H4 (cell line): Measurements from ENCODE around the gene BPNT1. TPM values are rescaled to one million over a fixed set of nuclear protein-coding genes. Genes with fewer than 3 reads are reported as not detected.

Source experiments
- total RNA-seq: library from RNA; depleted of rRNA; stranded (reverse); fragments of >200 nt; shearing (Covaris generic); gene quantifications from 2 replicates; pipeline ENCODE4 v1.2.3, GENCODE V29; 2014; rRNA removed

The BPNT1 gene
- total RNA-seq, 1 experiment from 2014 or later, result 16.9 TPM

Other genes with a start within 250 kb of the BPNT1 start
- not detected in 2 replicates for gene SLC30A10, start 161.2 kb downstream of the BPNT1 start, total RNA-seq
- 59.3 and 61.5 TPM in 2 replicates for gene EPRS1, start 43.3 kb downstream of the BPNT1 start, total RNA-seq
- 84.1 and 95.4 TPM in 2 replicates for gene IARS2, start 4.3 kb upstream of the BPNT1 start, total RNA-seq
- gene RAB3GAP2, start 182.7 kb upstream of the BPNT1 start, total RNA-seq, result 8.3 and 10.6 TPM in 2 replicates